ENCODE results near the gene DCHS2. TPM values are rescaled to one million over a fixed set of nuclear protein-coding genes. Genes with fewer than 3 reads are reported as not detected.
"Not testable (repeated sequence)": the region's sequence is repeated elsewhere in the genome, so short reads cannot be mapped to it uniquely, and the experiment has no call there.

Gene DCHS2
- total RNA-seq, 1 donor from 2014 or later: 0.13 TPM

GRCh38 chr4:154218051-154218450 lies 273.5 kb downstream of the DCHS2 start:
- no peak overlapping the region for H3K4me3 Mint-ChIP-seq (ENCODE audit: unreplicated experiment)
- no peak for DNase-seq (ENCODE audit: extremely low spot score, unreplicated experiment)
- peaks cover 12% of the 10 kb centered on the region for H3K9me3 Mint-ChIP-seq (ENCODE audit: unreplicated experiment)
- H3K4me1 Mint-ChIP-seq (ENCODE audit: unreplicated experiment): no peaks in the 10 kb centered on the region
- no peaks in the 10 kb centered on the region for H3K27me3 Mint-ChIP-seq (ENCODE audit: unreplicated experiment)
- H3K27ac Mint-ChIP-seq (ENCODE audit: unreplicated experiment): no peak overlapping the region
- no peak for TF ChIP-seq CTCF (IDR thresholded peaks at IDR 0.05)
- H3K36me3 Mint-ChIP-seq (ENCODE audit: unreplicated experiment): peaks cover 5% of the 10 kb centered on the region

GRCh38 chr4:154217384-154217783 lies 274.2 kb downstream of the DCHS2 start:
- not testable (repeated sequence) for H3K27me3 Mint-ChIP-seq (ENCODE audit: unreplicated experiment); H3K4me3 Mint-ChIP-seq (ENCODE audit: unreplicated experiment); H3K9me3 Mint-ChIP-seq (ENCODE audit: unreplicated experiment); H3K27ac Mint-ChIP-seq (ENCODE audit: unreplicated experiment); H3K4me1 Mint-ChIP-seq (ENCODE audit: unreplicated experiment); DNase-seq (ENCODE audit: extremely low spot score, unreplicated experiment); H3K36me3 Mint-ChIP-seq (ENCODE audit: unreplicated experiment)

DNA sequence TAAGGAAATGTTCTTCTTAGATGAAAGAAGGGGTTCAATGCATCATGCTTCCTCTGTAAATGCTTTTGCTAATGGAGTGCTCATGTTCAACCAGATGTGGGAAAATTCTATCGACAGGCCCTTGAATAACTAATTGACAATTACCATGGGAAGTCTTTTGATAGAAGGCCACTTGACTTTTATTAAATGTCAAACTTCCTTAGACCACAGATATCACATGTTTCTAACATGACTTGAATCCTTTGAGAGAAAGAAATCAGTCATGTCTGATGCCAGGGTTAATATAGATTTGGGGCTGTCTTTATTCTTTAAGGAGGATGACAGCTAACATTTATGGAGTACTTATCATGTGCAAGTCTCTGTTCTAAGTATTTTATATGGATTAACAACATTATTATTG lies 280.1 kb downstream of the DCHS2 start:
- Mint-ChIP-seq H3K27ac (ENCODE audit: unreplicated experiment) (no peak overlapping the region), H3K4me1 (ENCODE audit: unreplicated experiment) (no peaks in the 10 kb centered on the region), H3K9me3 (ENCODE audit: unreplicated experiment) (peaks cover 3% of the 10 kb centered on the region), H3K36me3 (ENCODE audit: unreplicated experiment) (peaks cover 9% of the 10 kb centered on the region), H3K27me3 (ENCODE audit: unreplicated experiment) (no peaks in the 10 kb centered on the region), H3K4me3 (ENCODE audit: unreplicated experiment) (no peak overlapping the region)
- no peak for DNase-seq (ENCODE audit: extremely low spot score, unreplicated experiment)
- no peak for TF ChIP-seq CTCF (IDR thresholded peaks at IDR 0.05)

GRCh38 chr4:154208424-154208823 lies 283.2 kb downstream of the DCHS2 start:
- H3K4me3 Mint-ChIP-seq (ENCODE audit: unreplicated experiment): no peak overlapping the region
- no peak overlapping the region for H3K27ac Mint-ChIP-seq (ENCODE audit: unreplicated experiment)
- peaks cover 3% of the 10 kb centered on the region for H3K9me3 Mint-ChIP-seq (ENCODE audit: unreplicated experiment)
- DNase-seq (ENCODE audit: extremely low spot score, unreplicated experiment): no peak
- H3K27me3 Mint-ChIP-seq (ENCODE audit: unreplicated experiment): no peaks in the 10 kb centered on the region
- H3K4me1 Mint-ChIP-seq (ENCODE audit: unreplicated experiment): peaks cover 4% of the 10 kb centered on the region
- no peak for TF ChIP-seq CTCF (IDR thresholded peaks at IDR 0.05)
- peaks cover 9% of the 10 kb centered on the region for H3K36me3 Mint-ChIP-seq (ENCODE audit: unreplicated experiment)

- Mint-ChIP-seq H3K4me1 (ENCODE audit: unreplicated experiment) (peaks cover 4% of the 10 kb centered on the region), H3K9me3 (ENCODE audit: unreplicated experiment) (peaks cover 2% of the 10 kb centered on the region), H3K27me3 (ENCODE audit: unreplicated experiment) (no peaks in the 10 kb centered on the region), H3K27ac (ENCODE audit: unreplicated experiment) (peak overlapping the region; percentile 33), H3K4me3 (ENCODE audit: unreplicated experiment) (no peak overlapping the region), H3K36me3 (ENCODE audit: unreplicated experiment) (peaks cover 6% of the 10 kb centered on the region)
- no peak for TF ChIP-seq CTCF (IDR thresholded peaks at IDR 0.05)
- DNase-seq (ENCODE audit: extremely low spot score, unreplicated experiment): no peak
These were observed 286.1 kb downstream of the DCHS2 start for GRCh38 chr4:154205471-154205870.

GRCh38 chr4:154194649-154195048 lies 296.9 kb downstream of the DCHS2 start:
- H3K27me3 Mint-ChIP-seq (ENCODE audit: unreplicated experiment): no peaks in the 10 kb centered on the region
- H3K27ac Mint-ChIP-seq (ENCODE audit: unreplicated experiment): no peak overlapping the region
- DNase-seq (ENCODE audit: extremely low spot score, unreplicated experiment): no peak
- no peak for TF ChIP-seq CTCF (IDR thresholded peaks at IDR 0.05)
- no peaks in the 10 kb centered on the region for H3K4me1 Mint-ChIP-seq (ENCODE audit: unreplicated experiment)
- no peak overlapping the region for H3K4me3 Mint-ChIP-seq (ENCODE audit: unreplicated experiment)
- peaks cover 31% of the 10 kb centered on the region for H3K9me3 Mint-ChIP-seq (ENCODE audit: unreplicated experiment)
- peaks cover 5% of the 10 kb centered on the region for H3K36me3 Mint-ChIP-seq (ENCODE audit: unreplicated experiment)
